ENCODE measurements around the gene RER1. TPM values are rescaled to one million over a fixed set of nuclear protein-coding genes. Genes with fewer than 3 reads are reported as not detected.

Gene RER1
- total RNA-seq, 1 experiment from 2014 or later: 79.8 TPM

DNA sequence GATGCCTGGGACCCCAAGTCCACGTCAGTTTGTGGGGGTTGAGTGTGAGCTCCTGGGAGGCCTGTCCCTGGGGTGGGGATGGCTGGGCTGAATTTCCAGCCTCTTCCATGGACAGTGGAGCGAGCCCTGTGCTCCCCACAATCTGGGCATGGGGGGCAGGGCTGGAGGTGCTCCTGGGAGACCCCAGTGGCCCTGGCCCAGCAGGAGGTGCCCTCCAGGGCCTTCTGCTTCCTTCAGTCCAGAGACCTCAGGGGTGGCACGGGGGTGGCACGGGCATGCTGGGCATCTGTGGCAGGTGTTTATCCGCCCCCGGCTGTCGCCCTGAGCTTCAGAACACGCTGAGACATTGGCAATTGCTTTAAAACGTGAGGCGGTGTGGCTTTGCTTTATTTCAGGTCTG is 41.1 kb upstream of the RER1 start:
- no peak overlapping the region for H3K27ac Mint-ChIP-seq

More for the DNA sequence above, 41.1 kb upstream of the RER1 start:
- H3K36me3 Mint-ChIP-seq: no peaks in the 10 kb centered on the region
- no peaks in the 10 kb centered on the region for H3K9me3 Mint-ChIP-seq
- ATAC-seq (no peak), DNase-seq (ENCODE audit: low spot score) (no peak)
- H3K27me3 Mint-ChIP-seq (ENCODE audit: low read depth): no peaks in the 10 kb centered on the region
- ChIA-PET CTCF (interaction anchor here (2.2 kb wide), 1 partner anchor 31 kb away, joined by 11 read pairs; no protein-coding TSS in a partner anchor), POLR2A (no interaction called here)
- TF ChIP-seq PREB (CRISPR knock-in tag; IDR thresholded peaks at IDR 0.05; ENCODE audit: borderline replicate concordance): no peak
- TF ChIP-seq ZNF121 (CRISPR knock-in tag; IDR thresholded peaks at IDR 0.05): no peak
- TF ChIP-seq, protein P1, sequence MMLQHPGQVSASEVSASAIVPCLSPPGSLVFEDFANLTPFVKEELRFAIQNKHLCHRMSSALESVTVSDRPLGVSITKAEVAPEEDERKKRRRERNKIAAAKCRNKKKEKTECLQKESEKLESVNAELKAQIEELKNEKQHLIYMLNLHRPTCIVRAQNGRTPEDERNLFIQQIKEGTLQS (CRISPR knock-in tag; conservative IDR thresholded peaks at IDR 0.05): no peak
- no peak for TF ChIP-seq KAT7 (CRISPR knock-in tag; IDR thresholded peaks at IDR 0.05; ENCODE audit: borderline replicate concordance)
- TF ChIP-seq, protein P2, sequence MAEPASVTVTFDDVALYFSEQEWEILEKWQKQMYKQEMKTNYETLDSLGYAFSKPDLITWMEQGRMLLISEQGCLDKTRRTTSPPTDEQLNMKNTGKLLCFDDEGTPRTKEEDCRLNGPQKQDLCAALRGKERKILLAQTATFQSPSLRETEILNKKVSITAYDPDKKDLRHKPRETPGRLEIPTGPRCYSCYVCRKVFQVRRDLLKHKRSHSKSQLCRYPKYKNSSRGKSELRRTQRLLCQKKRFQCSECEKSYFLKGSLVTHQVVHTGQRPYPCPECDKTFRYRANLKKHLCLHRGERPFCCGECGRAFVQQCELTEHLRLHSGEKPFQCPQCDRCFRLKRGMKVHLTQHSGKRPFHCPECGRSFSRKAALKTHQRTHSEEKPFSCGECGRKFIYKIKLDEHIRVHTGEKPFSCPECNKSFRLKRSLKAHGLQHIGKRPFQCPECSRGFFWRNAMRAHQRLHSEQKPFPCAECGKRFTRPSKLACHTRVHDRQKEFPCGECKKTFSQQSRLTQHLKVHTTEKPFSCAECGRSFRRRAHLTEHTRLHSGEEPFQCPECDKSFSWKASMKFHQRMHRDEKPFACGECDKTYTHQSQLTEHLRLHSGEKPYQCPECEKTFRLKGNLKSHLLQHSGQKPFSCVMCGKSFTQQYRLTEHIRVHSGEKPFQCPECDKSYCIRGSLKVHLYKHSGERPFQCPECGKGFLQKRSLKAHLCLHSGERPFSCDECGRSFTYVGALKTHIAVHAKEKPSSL (CRISPR knock-in tag; conservative IDR thresholded peaks at IDR 0.05): no peak
- no peak for TF ChIP-seq CDX4 (CRISPR knock-in tag; IDR thresholded peaks at IDR 0.05; ENCODE audit: borderline replicate concordance)
- TF ChIP-seq ERG (CRISPR knock-in tag; IDR thresholded peaks at IDR 0.05): no peak
- TF ChIP-seq NFATC4 (CRISPR knock-in tag; IDR thresholded peaks at IDR 0.05): no peak
- TF ChIP-seq SMAD4 (CRISPR knock-in tag; IDR thresholded peaks at IDR 0.05): no peak
- no peak for TF ChIP-seq ZNF671 (CRISPR knock-in tag; IDR thresholded peaks at IDR 0.05)
- no peak for TF ChIP-seq ZNF281 (CRISPR knock-in tag; IDR thresholded peaks at IDR 0.05)
- TF ChIP-seq NR2C2 (CRISPR knock-in tag; IDR thresholded peaks at IDR 0.05): no peak
- TF ChIP-seq, protein P3, sequence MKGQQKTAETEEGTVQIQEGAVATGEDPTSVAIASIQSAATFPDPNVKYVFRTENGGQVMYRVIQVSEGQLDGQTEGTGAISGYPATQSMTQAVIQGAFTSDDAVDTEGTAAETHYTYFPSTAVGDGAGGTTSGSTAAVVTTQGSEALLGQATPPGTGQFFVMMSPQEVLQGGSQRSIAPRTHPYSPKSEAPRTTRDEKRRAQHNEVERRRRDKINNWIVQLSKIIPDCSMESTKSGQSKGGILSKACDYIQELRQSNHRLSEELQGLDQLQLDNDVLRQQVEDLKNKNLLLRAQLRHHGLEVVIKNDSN (CRISPR knock-in tag; IDR thresholded peaks at IDR 0.05): no peak
- H3K4me1 Mint-ChIP-seq: no peaks in the 10 kb centered on the region
- no peak overlapping the region for H3K4me3 Mint-ChIP-seq

Measured in WTC11 (cell line).